Kidney glomerular epithelial cell (primary cell): ENCODE data around the gene EFL1.
A peak's percentile ranks its signal among the peaks of the same experiment; 100 is the strongest.
"Not testable (repeated sequence)": the region's sequence is repeated elsewhere in the genome, so short reads cannot be mapped to it uniquely, and the experiment has no call there.

Experiments used
- DNase-seq: peaks from one replicate; lab custom pipeline; 2025; lab: John Stamatoyannopoulos, UW

The EFL1 gene

DNA sequence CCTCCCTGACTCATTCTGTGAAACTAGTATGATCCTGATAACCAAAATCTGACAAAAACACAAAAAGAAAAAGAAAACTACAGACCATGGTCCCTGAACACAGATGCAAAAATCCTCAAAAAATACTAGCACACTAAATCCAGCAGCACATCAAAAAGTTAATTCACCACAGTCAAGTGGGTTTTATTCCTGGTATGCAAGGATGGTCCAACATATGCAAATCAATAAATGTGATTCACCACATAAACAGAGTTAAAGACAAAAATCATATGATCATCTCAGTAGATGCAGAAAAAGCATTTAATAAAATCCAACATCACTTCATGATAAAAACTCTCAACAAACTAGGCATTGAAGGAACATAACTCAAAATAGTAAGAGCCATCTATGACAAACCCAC, 12.9 kb upstream of the EFL1 start:
- DNase-seq, result no peak

- DNase-seq, result no peak
Measured at GRCh38 chr15:82272154-82272553, 9.6 kb upstream of the EFL1 start.

DNA sequence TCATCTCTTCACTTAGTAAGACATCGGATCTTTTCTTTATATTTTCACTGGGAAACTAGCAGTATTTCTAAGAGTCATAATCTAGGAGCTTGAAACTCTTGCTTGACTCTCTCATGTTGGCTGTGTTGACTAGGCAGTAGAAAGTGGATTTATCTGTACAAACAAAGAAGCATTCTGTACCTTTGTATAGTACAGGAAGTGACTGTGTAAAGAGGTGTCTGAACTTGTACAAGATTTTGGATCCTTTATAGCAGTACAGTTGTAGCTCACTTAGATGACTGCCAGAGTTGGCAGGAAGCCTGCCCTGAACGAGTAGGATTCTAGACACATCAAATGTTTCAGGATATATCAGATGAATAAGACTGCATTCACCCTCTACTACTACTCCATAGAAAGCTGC, 5.9 kb upstream of the EFL1 start:
- not testable (repeated sequence) for DNase-seq

DNA sequence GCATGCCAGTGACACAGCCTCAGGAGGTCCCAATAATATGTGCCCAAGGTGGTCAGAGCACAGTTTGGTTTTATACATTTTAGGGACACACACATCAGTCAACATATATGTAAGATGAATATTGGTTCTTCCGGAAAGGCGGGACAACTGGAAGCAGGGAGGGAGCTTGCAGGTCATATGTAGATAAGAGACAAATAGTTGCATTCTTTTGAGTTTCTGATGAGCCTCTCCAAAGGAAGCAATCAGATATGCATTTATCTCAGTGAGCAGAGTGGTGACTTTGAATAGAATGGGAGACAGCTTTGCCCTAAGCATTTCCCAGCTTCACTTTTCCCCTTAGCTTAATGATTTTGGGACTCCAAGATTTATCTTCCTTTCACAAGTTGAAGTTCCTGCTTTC, 4.6 kb upstream of the EFL1 start:
- DNase-seq, result not testable (repeated sequence)

DNA sequence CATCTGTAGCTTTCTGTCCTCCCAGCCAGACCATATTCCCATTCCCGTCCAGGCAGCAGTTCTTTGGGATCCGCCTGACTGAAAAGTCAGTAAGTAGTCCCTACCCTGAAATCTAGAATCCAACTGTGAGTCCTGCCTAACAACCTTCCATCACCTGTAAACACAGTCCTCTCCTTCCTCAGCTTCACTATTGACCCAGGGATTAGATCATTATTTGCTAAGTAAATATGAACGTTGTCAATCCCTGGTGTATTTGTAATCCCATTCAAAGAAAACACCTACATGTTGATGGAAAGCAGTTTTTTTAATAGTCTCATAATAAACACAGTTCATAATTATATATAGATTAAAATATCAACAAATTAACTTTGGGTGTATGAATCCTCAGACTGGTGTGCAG, 816 bp upstream of the EFL1 start:
- peak; percentile 0 for DNase-seq

DNA sequence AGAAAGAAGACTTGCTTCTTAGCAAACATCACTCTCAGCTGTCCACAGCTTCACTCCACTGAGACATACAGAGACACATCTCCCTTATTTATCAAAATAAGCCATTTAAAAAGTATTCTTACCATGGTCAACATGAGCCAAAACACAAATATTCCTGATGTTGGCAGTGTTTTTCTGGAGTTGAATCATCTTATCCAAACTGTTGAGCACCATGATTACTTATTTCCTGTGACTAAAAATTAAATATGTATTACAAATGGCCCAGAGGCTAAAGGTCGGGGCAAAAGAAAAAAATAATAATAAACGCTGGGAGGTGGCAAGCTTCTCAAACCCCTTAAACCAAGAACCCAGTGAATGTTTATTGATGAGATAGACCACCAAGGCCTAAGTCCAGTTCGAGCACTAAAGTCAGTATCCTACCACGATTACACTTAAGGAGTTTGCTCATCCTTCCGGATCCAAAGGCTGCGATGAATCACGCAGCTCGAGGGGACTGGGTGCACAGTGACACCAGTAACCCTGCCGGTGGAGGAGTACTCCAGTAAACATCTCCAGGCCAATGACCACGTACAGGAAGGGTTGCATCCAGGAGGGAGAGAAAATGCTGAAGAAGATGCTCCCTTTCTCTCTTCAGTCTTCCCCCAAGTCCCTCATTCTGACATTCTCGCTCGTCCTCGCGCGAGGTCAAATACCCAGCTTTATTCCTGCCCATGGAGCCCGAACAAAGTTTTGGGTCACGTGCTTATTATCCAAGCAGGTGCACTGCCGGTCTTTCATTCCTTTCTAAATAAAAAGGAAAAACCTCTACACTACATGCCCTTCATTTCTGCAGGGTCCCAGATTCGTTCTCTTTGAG, 740 bp downstream of the EFL1 start:
- DNase-seq, result peak; percentile 53

- not testable (repeated sequence) for DNase-seq
Measured at GRCh38 chr15:82248261-82248660, 14.3 kb downstream of the EFL1 start.

DNA sequence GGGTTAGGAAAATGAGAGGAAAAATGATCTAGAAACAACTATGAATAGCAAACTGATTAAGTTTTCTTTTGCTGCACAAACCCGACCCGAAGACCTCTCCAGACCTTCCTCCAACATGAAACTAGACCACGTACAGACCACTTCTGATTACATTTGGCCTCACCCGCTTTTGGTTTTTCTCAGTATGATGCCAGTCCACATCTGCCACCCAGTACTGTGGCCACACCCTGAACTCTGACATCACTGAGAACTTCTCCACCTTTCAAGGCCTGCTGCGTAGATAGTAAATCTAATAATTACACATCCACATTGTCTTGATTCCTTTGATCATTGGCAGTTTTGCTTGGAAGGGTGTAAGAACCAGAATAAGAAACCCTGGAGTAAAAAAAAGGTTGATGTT, 16.6 kb downstream of the EFL1 start:
- DNase-seq, result not testable (repeated sequence)

GRCh38 chr15:82243644-82244043, 18.9 kb downstream of the EFL1 start:
- DNase-seq, result not testable (repeated sequence)

DNA sequence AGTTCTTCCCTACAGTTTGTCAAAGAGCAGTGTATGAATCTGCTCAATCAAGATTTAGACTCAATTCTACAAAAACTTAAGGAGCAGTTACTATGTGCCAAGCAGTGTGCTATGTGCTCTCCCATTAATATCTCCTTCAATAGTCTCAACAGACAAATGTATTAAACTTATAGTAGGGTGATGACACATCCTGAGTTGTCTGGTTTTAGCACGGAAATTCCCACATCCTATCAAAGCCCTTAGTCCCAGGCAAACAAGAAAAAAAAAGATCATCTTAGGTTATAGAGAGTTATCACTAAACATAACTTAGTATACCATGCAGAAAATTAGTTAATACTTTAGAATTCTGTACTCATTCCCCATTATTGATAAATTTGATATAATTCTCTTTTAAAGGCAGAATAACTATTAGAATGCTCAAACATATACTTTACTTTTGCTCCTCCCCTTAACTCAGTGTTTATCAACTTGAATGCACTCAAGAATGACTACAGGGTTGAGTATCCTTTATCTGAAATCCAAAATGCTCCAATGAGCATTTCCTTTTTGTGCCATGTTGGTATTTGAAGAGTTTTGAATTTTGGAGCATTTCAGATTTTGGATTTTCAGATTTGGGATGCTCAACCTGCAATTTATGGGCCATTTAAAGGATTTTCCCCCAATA, 20.6 kb downstream of the EFL1 start:
- DNase-seq, result not testable (repeated sequence)

DNA sequence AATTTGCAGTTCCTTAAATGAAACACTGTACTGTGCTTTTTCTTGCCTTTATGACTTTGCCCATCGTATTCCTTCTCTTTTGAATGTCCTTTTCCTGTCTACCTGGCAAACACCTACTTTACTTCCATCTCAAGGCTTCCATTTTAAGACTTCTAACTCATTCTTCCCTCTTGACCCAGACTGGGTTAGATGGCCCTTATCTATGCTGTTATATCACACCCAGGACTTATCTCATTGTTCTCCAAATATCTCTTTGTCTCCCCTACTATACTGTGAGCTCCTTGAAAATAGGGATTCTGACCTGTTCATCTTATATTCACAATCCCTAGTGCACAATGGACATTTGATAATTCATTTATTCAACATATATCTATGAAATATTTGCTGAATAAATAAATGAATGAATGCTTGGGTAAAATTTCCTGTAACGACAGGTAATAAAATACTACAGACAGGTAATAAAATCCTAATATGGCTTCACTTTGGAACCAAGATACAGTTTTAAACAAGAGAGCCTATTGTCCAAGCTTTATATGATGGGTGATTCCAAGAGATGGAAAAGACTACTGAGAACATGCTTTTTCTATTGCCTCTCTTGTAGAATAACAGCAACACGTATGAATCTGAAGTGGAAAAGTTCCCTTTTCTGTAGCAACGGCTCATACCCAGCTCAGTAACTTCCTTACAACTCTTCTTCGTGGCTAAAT, 22.7 kb downstream of the EFL1 start:
- no peak for DNase-seq

DNA sequence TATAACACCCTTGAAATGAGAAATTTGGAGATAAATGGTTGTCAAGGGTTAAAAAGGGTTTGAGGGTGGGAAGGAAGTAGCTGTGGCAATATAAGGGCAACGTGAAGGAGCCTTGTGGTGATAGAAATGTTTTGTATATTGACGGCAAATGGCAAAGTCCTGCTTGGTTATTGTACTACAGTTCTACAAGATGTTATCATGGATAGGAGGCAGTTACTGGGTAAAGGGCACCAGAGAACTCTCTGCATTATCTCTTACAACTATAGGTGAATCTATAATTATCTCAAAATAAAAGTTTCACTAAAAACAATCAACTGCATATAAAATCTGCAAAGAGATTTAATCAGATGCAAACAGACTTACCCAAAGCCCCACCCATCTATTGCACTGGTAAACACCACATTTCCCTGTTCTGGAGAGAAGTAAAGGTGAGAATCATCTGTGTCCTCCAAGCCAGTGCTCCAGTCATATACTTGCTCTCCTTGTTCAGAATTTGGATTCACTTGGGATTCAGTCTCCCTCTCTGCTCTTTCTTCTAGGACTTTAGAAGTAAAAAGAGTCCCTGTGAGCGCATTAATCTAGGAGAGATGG, 24.5 kb downstream of the EFL1 start:
- not testable (repeated sequence) for DNase-seq

DNA sequence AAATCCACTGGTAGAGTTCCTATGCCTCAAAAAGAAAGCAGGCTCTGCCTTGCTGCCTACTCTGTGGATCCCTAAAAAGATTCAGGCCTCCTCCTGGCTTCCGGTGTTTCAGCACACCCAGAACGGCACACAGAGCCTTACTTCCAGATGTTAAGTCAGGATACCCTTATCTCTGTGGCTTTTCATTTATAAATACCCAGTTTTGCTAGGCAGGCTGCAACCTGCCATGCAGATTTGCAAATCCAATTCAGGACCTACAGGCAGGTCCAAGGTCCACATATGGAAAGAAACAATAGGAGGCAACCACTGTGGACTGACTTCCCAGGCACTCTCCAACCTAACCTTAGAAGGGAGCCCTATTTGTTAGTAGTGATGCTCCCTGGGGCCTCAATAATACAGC, 30.7 kb downstream of the EFL1 start:
- DNase-seq, result no peak

- DNase-seq, result no peak
Measured at GRCh38 chr15:82231233-82231632, 31.3 kb downstream of the EFL1 start.

- no peak for DNase-seq
Measured at GRCh38 chr15:82228750-82229149, 33.8 kb downstream of the EFL1 start.

GRCh38 chr15:82221535-82221934, 41.0 kb downstream of the EFL1 start:
- not testable (repeated sequence) for DNase-seq

DNA sequence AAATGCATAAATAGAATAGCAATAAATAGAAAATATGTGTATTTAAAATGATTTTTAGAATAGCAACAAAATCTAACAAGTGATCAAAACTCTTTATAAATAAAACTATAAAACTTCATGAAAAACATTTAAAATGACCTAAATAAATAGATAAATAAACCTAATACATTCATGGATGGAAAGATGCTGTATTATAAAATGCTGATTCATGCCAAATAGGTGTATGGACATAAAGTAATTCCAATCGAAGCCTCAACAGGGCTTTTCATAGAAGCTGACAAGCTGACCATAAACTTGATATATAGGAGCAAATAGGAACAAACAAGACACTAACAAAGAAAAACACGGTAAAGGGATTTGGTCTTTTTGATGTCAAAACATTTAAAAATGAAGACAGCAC, 46.4 kb downstream of the EFL1 start:
- DNase-seq, result not testable (repeated sequence)

- DNase-seq, result not testable (repeated sequence)
Measured at GRCh38 chr15:82212201-82212600, 50.3 kb downstream of the EFL1 start.

- not testable (repeated sequence) for DNase-seq
Measured at GRCh38 chr15:82210066-82210597, 52.4 kb downstream of the EFL1 start.

DNA sequence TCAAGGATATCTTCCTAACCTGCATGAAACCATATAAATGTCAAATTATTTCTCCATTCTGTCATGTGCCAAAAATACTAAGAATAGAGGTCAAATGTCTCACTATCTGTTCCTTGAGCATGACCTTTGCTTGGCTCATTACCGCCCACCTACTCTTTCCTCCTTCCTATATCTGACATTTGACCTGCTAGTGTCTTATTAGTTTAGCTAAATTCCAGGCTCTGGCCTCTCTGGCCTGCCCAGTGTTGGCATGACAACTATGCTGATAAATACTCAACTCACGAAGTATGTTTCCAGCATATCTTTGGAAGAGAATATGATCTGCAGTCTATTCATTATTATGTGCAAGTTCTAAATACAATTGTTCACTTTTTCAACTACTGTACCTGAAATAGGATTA, 58.0 kb downstream of the EFL1 start:
- DNase-seq, result not testable (repeated sequence)

DNA sequence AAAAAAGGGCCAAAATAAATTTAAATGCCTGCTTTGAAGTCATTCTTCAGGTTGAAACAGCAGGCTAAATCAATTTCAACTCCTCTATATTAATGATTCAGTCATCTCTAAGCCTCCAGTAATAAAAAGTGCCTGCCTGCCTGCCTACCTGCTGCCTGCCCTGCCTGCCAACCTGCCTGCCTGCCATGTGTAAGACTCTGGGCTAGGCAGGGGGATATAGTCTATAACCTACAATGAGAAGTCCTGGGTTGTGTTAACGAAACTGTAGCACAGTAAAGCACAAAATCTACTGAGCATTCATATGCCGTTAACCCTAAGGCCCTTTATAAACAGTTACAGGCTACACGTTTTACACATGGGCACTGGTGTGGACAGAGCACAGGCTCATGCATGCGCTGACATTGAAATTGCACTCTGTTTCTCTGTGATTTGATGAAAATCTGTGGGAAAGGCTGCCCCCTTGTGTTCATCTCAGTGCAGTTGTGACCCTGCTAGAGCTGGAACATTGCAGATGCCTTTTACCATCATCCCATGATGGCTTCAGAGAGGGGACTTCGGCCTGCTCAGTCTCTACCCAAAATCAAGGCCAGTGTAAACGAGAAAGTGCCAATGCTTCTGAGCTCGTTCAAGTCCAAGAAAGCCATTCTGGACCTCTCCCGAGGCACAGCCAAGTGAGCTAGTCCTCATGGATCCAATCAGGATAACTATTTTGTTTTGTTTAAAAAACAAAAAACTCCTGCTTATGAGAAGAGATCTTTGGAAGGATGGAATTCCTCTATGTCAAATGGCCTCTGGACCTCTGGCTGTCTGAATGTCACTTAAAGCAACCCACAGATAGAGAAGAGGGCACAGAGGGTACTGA, 64.6 kb downstream of the EFL1 start:
- DNase-seq, result peak; percentile 78
